Kidney capillary endothelial cell (primary cell): Measurements from ENCODE around the gene NCOA5.
"Not testable (repeated sequence)": the region's sequence is repeated elsewhere in the genome, so short reads cannot be mapped to it uniquely, and the experiment has no call there.

Source experiments
- DNase-seq: peaks from one replicate; pipeline ENCODE4 v3.0.0-alpha.2; 2018; ENCODE audit warnings: low spot score

NCOA5 gene

DNA sequence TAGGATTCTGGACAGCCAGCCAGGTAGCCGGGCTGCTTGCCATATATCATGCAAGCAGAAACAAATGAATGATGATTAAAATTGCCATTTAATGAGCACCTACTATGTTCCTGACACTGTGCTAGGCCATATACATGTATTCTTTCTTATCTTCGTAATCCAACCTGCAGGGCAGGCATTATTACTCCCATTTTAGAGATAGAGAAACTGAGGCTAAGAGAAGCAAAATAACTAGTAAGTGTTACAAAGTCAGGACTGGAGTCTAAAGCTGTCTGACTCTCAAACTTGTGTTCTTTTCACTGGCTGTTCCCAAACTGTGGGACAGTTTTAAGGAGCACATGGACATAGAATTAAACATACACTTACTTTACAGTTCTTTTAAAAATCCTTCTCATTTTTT, 30.4 kb upstream of the NCOA5 start:
- no peak for DNase-seq

- DNase-seq: no peak
Observed at GRCh38 chr20:46119547-46119946, 29.8 kb upstream of the NCOA5 start.

DNA sequence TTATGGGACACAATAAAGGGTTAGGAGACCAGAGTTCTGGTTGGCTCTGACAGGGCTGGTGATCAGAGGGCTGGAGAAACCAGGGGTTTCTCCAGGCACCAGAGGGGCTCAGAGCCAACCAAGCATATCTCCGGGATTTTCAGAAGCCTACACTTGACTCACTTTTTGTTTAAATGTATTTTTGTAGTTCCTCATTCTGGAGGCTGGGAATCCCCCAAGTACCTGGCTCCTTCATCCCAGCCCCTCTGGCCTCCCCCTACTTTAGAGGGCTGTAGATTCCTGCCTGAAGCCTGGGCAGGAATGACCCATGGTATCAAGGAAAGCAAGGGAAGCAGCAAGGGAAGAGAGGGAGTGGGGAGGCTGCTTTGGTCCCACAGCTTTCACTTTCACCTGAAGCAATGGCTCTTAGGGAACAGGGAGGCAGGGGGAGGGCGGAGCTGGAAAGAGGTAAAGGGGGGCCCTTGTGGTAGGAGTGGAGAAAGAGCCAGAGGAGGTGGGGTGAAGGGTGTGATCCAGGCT, 29.3 kb upstream of the NCOA5 start:
- DNase-seq: no peak

GRCh38 chr20:46118481-46119020, 28.8 kb upstream of the NCOA5 start:
- DNase-seq: no peak

- DNase-seq: peak; percentile 91
Observed at GRCh38 chr20:46117704-46118467, 28.1 kb upstream of the NCOA5 start, which contains the start of gene CD40. CD40 (plus strand) TSS chr20:46118314; CDS start chr20:46118344, 30 bp downstream.

DNA sequence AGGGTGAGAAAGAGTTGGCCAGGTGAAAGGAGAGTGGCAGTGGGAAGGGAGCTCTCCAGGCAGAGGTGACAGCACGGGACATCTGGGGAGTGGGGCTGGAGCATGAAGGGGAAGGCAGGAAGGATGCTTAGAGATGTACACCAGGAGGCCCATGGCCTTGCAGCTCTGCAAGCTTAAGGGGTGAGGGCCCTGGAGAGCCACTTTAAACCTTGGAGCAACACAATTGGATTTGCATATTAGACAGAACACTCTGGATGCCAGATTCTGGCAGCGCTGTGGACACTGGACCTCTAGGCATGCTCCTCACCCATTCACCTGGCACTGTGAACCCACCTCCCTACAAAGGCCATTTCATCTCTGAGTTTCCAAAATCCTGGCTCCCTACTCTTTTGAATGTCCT, 24.7 kb upstream of the NCOA5 start:
- no peak for DNase-seq

DNA sequence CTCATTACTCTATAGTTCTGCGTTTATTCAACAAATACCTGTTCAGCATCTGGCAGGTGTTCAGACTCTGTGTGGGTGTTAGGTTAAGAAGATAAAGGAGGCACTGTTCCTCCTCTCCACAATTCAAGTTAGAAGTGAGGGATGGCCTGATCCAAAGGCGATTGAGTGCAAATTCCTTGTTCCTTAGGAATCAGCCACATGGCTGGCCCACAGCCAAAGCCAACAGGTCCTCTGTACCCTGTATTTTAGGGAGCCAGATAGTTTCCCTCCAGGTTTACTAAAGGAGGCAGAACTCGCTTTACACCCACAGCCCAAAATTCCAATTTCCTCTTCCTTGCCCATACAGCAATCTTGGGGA, 23.3 kb upstream of the NCOA5 start:
- no peak for DNase-seq

GRCh38 chr20:46112430-46113112, 22.8 kb upstream of the NCOA5 start:
- DNase-seq: no peak

GRCh38 chr20:46111836-46112212, 22.1 kb upstream of the NCOA5 start:
- no peak for DNase-seq

DNA sequence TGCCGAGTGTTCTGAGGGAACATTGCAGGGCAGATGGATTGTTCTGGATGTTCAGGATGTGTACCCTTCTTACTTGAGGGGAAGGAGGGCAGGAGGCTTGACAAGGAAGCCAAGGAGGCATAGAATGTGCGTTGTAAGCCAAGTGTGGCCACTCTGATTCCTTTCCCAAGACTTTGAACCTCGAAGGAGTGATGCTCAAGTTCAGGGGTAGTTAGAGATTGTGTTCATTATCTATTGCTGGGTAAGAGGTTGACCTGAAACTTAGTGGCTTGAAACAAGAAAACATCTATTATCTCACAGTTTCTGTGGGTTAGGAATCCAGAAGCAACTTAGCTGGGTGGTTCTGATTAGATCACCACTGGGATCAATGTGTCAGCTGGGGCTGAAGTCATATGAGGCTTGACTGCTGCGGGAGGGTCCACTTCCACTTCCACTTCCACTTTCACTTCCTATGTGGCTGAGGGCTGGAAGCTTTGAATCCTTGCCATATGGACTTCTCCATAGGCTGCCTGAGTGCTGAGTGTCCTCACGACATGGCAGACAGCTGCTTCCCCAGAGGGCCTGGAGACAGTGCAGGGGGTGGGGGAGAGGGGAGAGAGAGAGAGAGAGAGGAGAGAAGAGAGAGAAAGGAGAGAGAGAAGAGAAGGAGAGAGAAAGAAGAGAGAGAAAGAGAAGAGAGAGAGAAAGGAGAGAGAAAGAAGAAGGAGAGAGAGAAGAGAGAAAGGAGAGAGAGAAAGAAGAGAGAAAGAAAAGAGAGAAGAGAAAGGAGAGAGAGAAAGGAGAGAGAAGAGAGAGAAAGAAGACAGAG, 21.5 kb upstream of the NCOA5 start:
- DNase-seq: no peak

DNA sequence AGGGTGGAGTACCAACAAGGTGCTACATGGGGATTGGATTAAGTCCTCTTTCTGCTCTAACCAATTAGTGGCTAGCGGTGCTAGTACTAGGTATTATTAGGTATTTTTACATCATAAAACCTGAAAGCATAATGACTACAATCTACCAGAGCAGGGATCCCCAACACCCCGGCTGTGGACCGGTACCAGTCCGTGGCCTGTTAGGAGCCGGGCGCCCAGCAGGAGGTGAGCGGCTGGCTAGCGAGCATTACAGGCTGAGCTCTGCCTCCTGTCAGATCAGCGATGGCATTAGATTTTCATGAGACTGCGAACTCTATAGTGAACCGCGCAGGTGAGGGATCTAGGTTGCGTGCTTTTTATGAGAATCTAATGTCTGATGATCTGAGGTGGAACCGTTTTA, 19.2 kb upstream of the NCOA5 start:
- no peak for DNase-seq

DNA sequence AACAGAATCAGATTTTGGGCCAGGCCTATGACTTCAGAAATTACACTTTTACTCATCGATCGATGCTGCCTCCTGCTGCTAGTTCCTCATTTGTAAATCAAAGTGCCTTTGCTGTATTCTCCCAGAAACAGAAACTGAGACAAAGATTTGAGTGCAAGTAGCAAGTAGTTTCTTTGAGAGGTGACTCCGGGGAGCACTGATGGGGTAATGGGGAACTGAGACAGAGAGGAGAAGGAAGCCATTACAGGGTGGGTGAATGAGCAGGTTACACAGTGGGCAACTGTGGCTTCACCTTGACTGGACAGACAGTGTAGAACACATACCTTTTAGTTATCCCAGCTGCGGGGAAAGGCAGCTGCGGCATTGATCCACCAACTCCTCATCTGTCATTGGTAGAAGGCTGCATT, 18.7 kb upstream of the NCOA5 start:
- no peak for DNase-seq

GRCh38 chr20:46107061-46107460, 17.3 kb upstream of the NCOA5 start:
- no peak for DNase-seq

DNA sequence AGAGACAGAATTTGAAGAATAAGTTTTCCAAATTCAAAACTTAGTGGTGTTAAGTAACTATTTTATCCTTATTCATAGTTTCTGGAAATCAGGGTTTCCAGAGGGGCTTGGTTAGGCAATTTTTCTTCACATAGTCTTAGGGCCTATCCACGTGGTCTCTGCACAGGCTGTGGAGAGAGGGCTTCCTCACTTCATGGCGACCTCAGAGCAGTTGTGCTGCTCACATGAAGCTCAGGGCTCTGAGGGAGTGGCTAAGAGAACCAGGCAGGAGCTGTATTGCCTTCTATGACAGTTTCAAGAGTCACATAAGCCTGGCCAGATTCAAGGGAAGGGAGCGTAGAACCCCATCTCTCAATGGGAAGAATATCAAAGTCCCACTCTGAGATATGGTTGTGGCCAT, 14.5 kb upstream of the NCOA5 start:
- DNase-seq: no peak

- no peak for DNase-seq
Observed at GRCh38 chr20:46102940-46103339, 13.2 kb upstream of the NCOA5 start.

- DNase-seq: no peak
Observed at GRCh38 chr20:46101957-46102356, 12.2 kb upstream of the NCOA5 start.

DNA sequence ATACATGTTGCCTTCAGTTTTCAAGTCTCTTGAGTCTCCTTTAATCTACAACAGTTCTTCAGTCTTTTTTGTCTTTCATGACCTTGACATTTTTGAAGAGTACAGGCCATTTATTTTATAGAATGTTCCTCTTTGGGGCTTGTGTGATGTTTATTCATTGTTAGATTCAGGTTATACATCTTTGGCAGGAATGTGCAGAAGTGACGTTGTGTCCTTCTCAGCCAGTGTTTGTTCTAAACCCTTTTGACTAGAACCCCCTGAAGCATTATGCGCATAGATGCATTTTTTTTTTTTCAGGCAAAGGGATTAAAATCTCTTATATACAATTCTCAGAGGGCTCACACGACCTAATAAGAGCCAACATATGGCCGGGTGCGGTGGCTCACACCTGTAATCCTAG, 11.2 kb upstream of the NCOA5 start:
- DNase-seq: no peak

GRCh38 chr20:46100444-46100843, 10.7 kb upstream of the NCOA5 start:
- not testable (repeated sequence) for DNase-seq

GRCh38 chr20:46099491-46100287, 9.9 kb upstream of the NCOA5 start:
- DNase-seq: no peak

DNA sequence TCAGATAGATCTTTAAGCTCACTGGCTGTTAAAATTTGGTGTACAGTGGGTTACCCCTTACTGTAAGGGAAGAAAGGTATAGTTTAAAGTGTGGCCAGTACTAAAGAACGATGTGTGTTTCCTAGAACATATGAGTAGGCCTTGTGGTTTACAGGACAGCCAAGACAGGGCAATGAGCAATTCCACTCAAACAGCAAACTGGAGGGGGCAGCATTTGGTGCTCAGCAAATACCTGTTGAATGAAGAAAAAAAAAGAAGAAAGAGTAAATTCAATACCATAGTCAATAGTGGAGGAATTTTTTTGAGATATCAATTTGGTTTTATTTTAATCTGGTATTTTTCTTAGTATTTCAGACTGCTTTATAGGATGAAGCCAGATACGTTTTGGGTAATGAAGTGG, 3.8 kb upstream of the NCOA5 start:
- DNase-seq: no peak
